ENCODE data around the gene APOF.
"Not testable (repeated sequence)": the region's sequence is repeated elsewhere in the genome, so short reads cannot be mapped to it uniquely, and the experiment has no call there.

Gene APOF

GRCh38 chr12:56332512-56333196 lies 30.0 kb downstream of the APOF start:
- DNase-seq (ENCODE audit: insufficient read length, low spot score): no peak
- TF ChIP-seq POLR2A (IDR thresholded peaks at IDR 0.05; ENCODE audit: low read depth, low read length): no peak
- FAIRE-seq: no peak

- FAIRE-seq (no peak), DNase-seq (ENCODE audit: insufficient read length, low spot score) (no peak)
- TF ChIP-seq POLR2A (IDR thresholded peaks at IDR 0.05; ENCODE audit: low read depth, low read length): no peak
Observed at GRCh38 chr12:56330936-56331490, 31.6 kb downstream of the APOF start.

GRCh38 chr12:56326533-56326932 lies 36.1 kb downstream of the APOF start:
- DNase-seq (ENCODE audit: insufficient read length, low spot score) (no peak), FAIRE-seq (no peak)
- TF ChIP-seq POLR2A (IDR thresholded peaks at IDR 0.05; ENCODE audit: low read depth, low read length): no peak

GRCh38 chr12:56326126-56326525 lies 36.5 kb downstream of the APOF start:
- TF ChIP-seq POLR2A (IDR thresholded peaks at IDR 0.05; ENCODE audit: low read depth, low read length): no peak
- FAIRE-seq (no peak), DNase-seq (ENCODE audit: insufficient read length, low spot score) (no peak)

- FAIRE-seq (no peak), DNase-seq (ENCODE audit: insufficient read length, low spot score) (no peak)
- no peak for TF ChIP-seq POLR2A (IDR thresholded peaks at IDR 0.05; ENCODE audit: low read depth, low read length)
Observed at GRCh38 chr12:56324206-56324605, 38.5 kb downstream of the APOF start.

- not testable (repeated sequence) for FAIRE-seq; DNase-seq (ENCODE audit: insufficient read length, low spot score)
Observed at GRCh38 chr12:56321610-56322009, 41.0 kb downstream of the APOF start.

- no peak for TF ChIP-seq POLR2A (IDR thresholded peaks at IDR 0.05; ENCODE audit: low read depth, low read length)
- FAIRE-seq (no peak), DNase-seq (ENCODE audit: insufficient read length, low spot score) (no peak)
Observed at GRCh38 chr12:56321027-56321426, 41.6 kb downstream of the APOF start.

- TF ChIP-seq POLR2A (IDR thresholded peaks at IDR 0.05; ENCODE audit: low read depth, low read length): no peak
- no peak for FAIRE-seq
Observed at GRCh38 chr12:56317675-56318074, 45.0 kb downstream of the APOF start.

GRCh38 chr12:56315622-56316473 lies 46.8 kb downstream of the APOF start, which contains the start of gene CNPY2:
Gene CNPY2, minus strand, starts transcription at chr12:56315988. Its CDS starts 771 bp downstream, at chr12:56315217.
- peak; percentile 77 for TF ChIP-seq POLR2A (IDR thresholded peaks at IDR 0.05; ENCODE audit: low read depth, low read length)
- FAIRE-seq (peak; percentile 78), DNase-seq (ENCODE audit: insufficient read length, low spot score) (peak; percentile 93)

More at GRCh38 chr12:56317675-56318074, 45.0 kb downstream of the APOF start:
- DNase-seq (ENCODE audit: insufficient read length, low spot score): no peak

GRCh38 chr12:56315249-56315621 lies 47.4 kb downstream of the APOF start:
- DNase-seq (ENCODE audit: insufficient read length, low spot score) (no peak), FAIRE-seq (no peak)
- no peak for TF ChIP-seq POLR2A (IDR thresholded peaks at IDR 0.05; ENCODE audit: low read depth, low read length)

- FAIRE-seq (no peak), DNase-seq (ENCODE audit: insufficient read length, low spot score) (no peak)
- no peak for TF ChIP-seq POLR2A (IDR thresholded peaks at IDR 0.05; ENCODE audit: low read depth, low read length)
Observed at GRCh38 chr12:56311003-56311402, 51.7 kb downstream of the APOF start.

All from H54 (cell line).